GM12878 (cell line): Measurements from ENCODE around the gene FOXK2. TPM values are rescaled to one million over a fixed set of nuclear protein-coding genes. Genes with fewer than 3 reads are reported as not detected.

Source experiments
- ATAC-seq: fragments of 200-7000 bp; cut with Tn5 transposase; 3 replicates; pipeline ENCODE4 v1.9.1; 2020; ENCODE audit warnings: mild to moderate bottlenecking, moderate library complexity
- BruUV-seq: library from RNA; stranded (reverse); fragments of 400-500 nt; replicated peaks from 2 replicates; lab custom pipeline; 2021; lab: Mats Ljungman, UMichigan
- CTCF ChIA-PET: fragments of 300-600 bp; sonication (Branson Sonifier 250); formaldehyde crosslinking; extraction: SDS; loops from one replicate; lab custom pipeline; 2021; ENCODE audit warnings: inconsistent platforms; lab: Yijun Ruan, JAX
- POLR2A ChIA-PET: fragments of 350-600 bp; formaldehyde crosslinking; extraction: SDS; loops from one replicate; lab custom pipeline; 2021; ENCODE audit warnings: inconsistent platforms; lab: Charles Lee
- RAD21 ChIA-PET: fragments of 300-600 bp; sonication (Branson Sonifier 250); formaldehyde crosslinking; loops from one replicate; lab custom pipeline; 2023; ENCODE audit warnings: antibody characterized with exemption; ENCODE audit not compliant: unreplicated experiment; lab: Charles Lee
- SMC1A ChIA-PET: fragments of 300-600 bp; sonication (Branson Sonifier 250); formaldehyde crosslinking; loops from one replicate; lab custom pipeline; 2023; ENCODE audit not compliant: unreplicated experiment, uncharacterized antibody; lab: Charles Lee
- DNase-seq: peaks from one replicate; pipeline ENCODE4 v3.0.0-alpha.2; 2011; ENCODE audit warnings: low read depth, low spot score
- FAIRE-seq: peaks from 3 replicates; lab custom pipeline; 2011; peaks lifted over from hg19 to GRCh38; lab: Jason Lieb, UNC
- H2AFZ ChIP-seq: 2 replicates; pipeline ENCODE4 v1.6.0; 2011; ENCODE audit warnings: low read depth, low read length, control low read depth; ENCODE audit not compliant: control insufficient read depth
- H3K27ac ChIP-seq: 2 replicates; pipeline ENCODE4 v1.5.1; 2011; ENCODE audit warnings: control low read depth; ENCODE audit not compliant: control insufficient read depth, insufficient read depth
- H3K27me3 ChIP-seq, 2 experiments: replicated peaks in 1 of 2; 2 replicates each; pipeline versions ENCODE4 v1.6.0 to v1.6.1; 2011; ENCODE audit warnings: low read length in 1 of 2; ENCODE audit not compliant: control insufficient read depth in 2 of 2, insufficient read depth in 2 of 2
- H3K36me3 ChIP-seq, 2 experiments: 2 replicates each; pipeline ENCODE4 v1.5.1; 2011; ENCODE audit warnings: low read length in 1 of 2; ENCODE audit not compliant: control insufficient read depth in 2 of 2, insufficient read depth in 2 of 2
- H3K4me1 ChIP-seq: 2 replicates; pipeline ENCODE4 v1.6.1; 2011; ENCODE audit warnings: mild to moderate bottlenecking, low read length, moderate library complexity, mixed read lengths; ENCODE audit not compliant: control insufficient read depth, insufficient read depth
- H3K4me2 ChIP-seq: 2 replicates; pipeline ENCODE4 v1.6.0; 2011; ENCODE audit warnings: control low read depth; ENCODE audit not compliant: control insufficient read depth, insufficient read depth
- H3K4me3 ChIP-seq: fragments of 200-600 bp; sonication (generic); 2 replicates; pipeline ENCODE4 v1.5.1; 2016
- H3K79me2 ChIP-seq: 2 replicates; pipeline ENCODE4 v1.6.0; 2011; ENCODE audit warnings: low read length; ENCODE audit not compliant: control insufficient read depth, insufficient read depth
- H3K9ac ChIP-seq: 2 replicates; pipeline ENCODE4 v1.8.0; 2011; ENCODE audit warnings: low read length, control low read depth, mixed read lengths; ENCODE audit not compliant: control insufficient read depth, insufficient read depth
- H3K9me3 ChIP-seq: replicated peaks from 3 replicates; pipeline ENCODE4 v1.5.1; 2011; ENCODE audit warnings: mild to moderate bottlenecking, low read length; ENCODE audit not compliant: control insufficient read depth, insufficient read depth
- H4K20me1 ChIP-seq: 2 replicates; pipeline ENCODE4 v1.6.0; 2011; ENCODE audit not compliant: control insufficient read depth, insufficient read depth
- BCL11A ChIP-seq: IDR thresholded peaks from 2 replicates; pipeline ENCODE4 v1.6.1; 2011; ENCODE audit warnings: low read depth, low read length
- CEBPZ ChIP-seq: fragments of 150-350 bp; IDR thresholded peaks from 2 replicates; pipeline ENCODE4 v1.6.1; 2016; ENCODE audit warnings: low read depth, low read length
- MEF2B ChIP-seq: fragments of 450-650 bp; IDR thresholded peaks from 2 replicates; pipeline ENCODE4 v1.6.1; 2018; ENCODE audit warnings: mild to moderate bottlenecking, moderate library complexity; ENCODE audit not compliant: partially characterized antibody, poor library complexity, severe bottlenecking
- WGBS: methylation state at CpG from one replicate; pipeline ENCODE4 v1.1.6; 2016; ENCODE audit warnings: low lambda C conversion rate; ENCODE audit not compliant: insufficient replicate concordance, insufficient coverage; ENCODE audit errors: missing lambda C conversion rate; 5-methylcytosine and 5-hydroxymethylcytosine counted together
- in situ Hi-C: fragments of 300-500 bp; cut with MboI; formaldehyde crosslinking; loops from 9 replicates; pipeline ENCODE4 v1.14.3; 2018; ENCODE audit warnings: mixed read lengths
- intact Hi-C: fragments of 100-400 bp; cut with micrococcal nuclease; formaldehyde crosslinking; loops from one replicate; pipeline ENCODE4 v1.14.2; 2022; ENCODE audit not compliant: unreplicated experiment
- polyA plus RNA-seq, 11 experiments: library from polyadenylated mRNA; depleted of rRNA in 4 of 11; unstranded in 6 of 11; stranded (reverse) in 5 of 11; fragments of >200 nt; fragmentation: Nextera tagmentation in 4 of 11; fragmentation: Illumina TruSeq in 1 of 11; extraction: Ambion mirVana in 4 of 11; extraction: Trizol in 1 of 11; gene quantifications; 1 replicate in 1 of 11; 2 replicates in 10 of 11; pipeline versions ENCODE4 v1.2.1 to v1.2.3, GENCODE V29; 2011 to 2016; ENCODE audit warnings: inconsistent platforms in 2 of 11, missing spikeins in 2 of 11, low read depth in 1 of 11
- total RNA-seq, 4 experiments: library from RNA; depleted of rRNA in 3 of 4; stranded (reverse); fragments of >200 nt in 3 of 4; fragmentation: Illumina TruSeq in 1 of 4; extraction: Trizol in 1 of 4; gene quantifications; 2 replicates each; pipeline versions ENCODE4 v1.2.1 to v1.2.3, GENCODE V29; 2013 to 2021

FOXK2 gene
- total and polyA plus RNA-seq, 10 of the 15 experiments (the other 5 are each of a cell fraction or from before 2014, with no cell fraction given), result 2.4 to 56.8 (median 34.4) TPM

- ChIA-PET CTCF (no interaction called here), POLR2A (interaction anchor here (0.6 kb wide), 1 partner anchor 80 kb away, joined by 4 read pairs; no protein-coding TSS in a partner anchor), RAD21 (no interaction called here), SMC1A (no interaction called here)
- Histone ChIP-seq H4K20me1 (no peaks in the 10 kb centered on the region), H3K36me3 (no peaks in the 10 kb centered on the region), H3K9me3 (no peaks in the 10 kb centered on the region), H3K79me2 (no peaks in the 10 kb centered on the region), H3K27me3 (no peaks in the 10 kb centered on the region), H2AFZ (no peak overlapping the region), H3K4me1 (no peaks in the 10 kb centered on the region), H3K4me2 (no peak overlapping the region), H3K9ac (no peak overlapping the region), H3K4me3 (no peak overlapping the region), H3K27ac (no peak overlapping the region)
- no TSS peak for BruUV-seq
- intact Hi-C loops (no loop called here), in situ Hi-C loops (loop anchor here (10.0 kb wide), 1 partner anchor 91 kb away; no protein-coding TSS in a partner anchor)
- no peak for TF ChIP-seq MEF2B
- TF ChIP-seq BCL11A, result no peak
- no peak for TF ChIP-seq CEBPZ
- ATAC-seq (no peak), FAIRE-seq (no peak), DNase-seq (no peak)
- 61% methylated on average over 30 of the region's 30 CpGs for WGBS
These were observed 134.4 kb downstream of the FOXK2 start for GRCh38 chr17:82653651-82654528.

Other genes starting within 250 kb of the FOXK2 start
Only the 7 nearest of the 14 such genes appear.
- gene TEX19, start 160.5 kb upstream of the FOXK2 start, total RNA-seq (2014; rRNA removed), result 0.11 TPM in 1 of 2 replicates, not detected in the other
- gene TEX19, start 160.5 kb upstream of the FOXK2 start, total RNA-seq (2014; rRNA removed; fragmentation: Illumina TruSeq; extraction: Trizol), result 0.14 and 0.22 TPM in 2 replicates
- gene TEX19, start 160.5 kb upstream of the FOXK2 start, total RNA-seq (2021), result 0.19 TPM in 1 of 2 replicates, not detected in the other
- 0.26 and 0.27 TPM in 2 replicates for gene TEX19, start 160.5 kb upstream of the FOXK2 start, polyA plus RNA-seq (2011; rRNA removed)
- gene TEX19, start 160.5 kb upstream of the FOXK2 start, polyA plus RNA-seq (2014; fragmentation: Illumina TruSeq; extraction: Trizol), result 0.09 TPM in 1 of 2 replicates, not detected in the other
- under 1 TPM in 1 of 2 experiments, not detected in 1; 0.03 TPM for gene TEX19, start 160.5 kb upstream of the FOXK2 start, polyA plus RNA-seq (2014; fragmentation: Nextera tagmentation; extraction: Ambion mirVana)
- gene TEX19, start 160.5 kb upstream of the FOXK2 start, polyA plus RNA-seq (2014; rRNA removed), result 0.05 and 0.32 TPM in 2 replicates
- gene TEX19, start 160.5 kb upstream of the FOXK2 start, polyA plus RNA-seq (2016; fragmentation: Nextera tagmentation; extraction: Ambion mirVana), result under 1 TPM in 1 of 2 experiments, not detected in 1; 0.13 TPM
- 0.11 TPM in 1 of 2 replicates, not detected in the other for gene UTS2R, start 148.0 kb upstream of the FOXK2 start, total RNA-seq (2014; rRNA removed)
- gene UTS2R, start 148.0 kb upstream of the FOXK2 start, total RNA-seq (2014; rRNA removed; fragmentation: Illumina TruSeq; extraction: Trizol), result not detected in 2 replicates
- 0.36 and 1.1 TPM in 2 replicates for gene UTS2R, start 148.0 kb upstream of the FOXK2 start, total RNA-seq (2021)
- 0.04 TPM in 1 of 2 replicates, not detected in the other for gene UTS2R, start 148.0 kb upstream of the FOXK2 start, polyA plus RNA-seq (2011; rRNA removed)
- gene UTS2R, start 148.0 kb upstream of the FOXK2 start, polyA plus RNA-seq (2014; fragmentation: Illumina TruSeq; extraction: Trizol), result not detected in 2 replicates
- gene UTS2R, start 148.0 kb upstream of the FOXK2 start, polyA plus RNA-seq (2014; fragmentation: Nextera tagmentation; extraction: Ambion mirVana), result not detected
- gene UTS2R, start 148.0 kb upstream of the FOXK2 start, polyA plus RNA-seq (2014; rRNA removed), result 0.12 and 0.30 TPM in 2 replicates
- not detected for gene UTS2R, start 148.0 kb upstream of the FOXK2 start, polyA plus RNA-seq (2016; fragmentation: Nextera tagmentation; extraction: Ambion mirVana)
- 10.8 and 12.7 TPM in 2 replicates for gene HEXD, start 101.4 kb upstream of the FOXK2 start, total RNA-seq (2014; rRNA removed)
- gene HEXD, start 101.4 kb upstream of the FOXK2 start, total RNA-seq (2014; rRNA removed; fragmentation: Illumina TruSeq; extraction: Trizol), result 5.8 and 6.4 TPM in 2 replicates
- gene HEXD, start 101.4 kb upstream of the FOXK2 start, total RNA-seq (2021), result 15.9 and 16.4 TPM in 2 replicates
- gene HEXD, start 101.4 kb upstream of the FOXK2 start, polyA plus RNA-seq (2011; rRNA removed), result 5.1 and 7.6 TPM in 2 replicates
- gene HEXD, start 101.4 kb upstream of the FOXK2 start, polyA plus RNA-seq (2014; fragmentation: Illumina TruSeq; extraction: Trizol), result 5.0 and 6.3 TPM in 2 replicates
- 1 to 10 TPM; 1.6 to 1.9 TPM for gene HEXD, start 101.4 kb upstream of the FOXK2 start, polyA plus RNA-seq (2014; fragmentation: Nextera tagmentation; extraction: Ambion mirVana)
- gene HEXD, start 101.4 kb upstream of the FOXK2 start, polyA plus RNA-seq (2014; rRNA removed), result 21.9 and 24.2 TPM in 2 replicates
- gene HEXD, start 101.4 kb upstream of the FOXK2 start, polyA plus RNA-seq (2016; fragmentation: Nextera tagmentation; extraction: Ambion mirVana), result 1 to 10 TPM; 4.9 to 8.7 TPM
- 21.0 TPM in 2 replicates for gene OGFOD3, start 101.1 kb upstream of the FOXK2 start, total RNA-seq (2014; rRNA removed)
- gene OGFOD3, start 101.1 kb upstream of the FOXK2 start, total RNA-seq (2014; rRNA removed; fragmentation: Illumina TruSeq; extraction: Trizol), result 10.3 and 11.6 TPM in 2 replicates
- gene OGFOD3, start 101.1 kb upstream of the FOXK2 start, total RNA-seq (2021), result 25.8 and 29.6 TPM in 2 replicates
- gene OGFOD3, start 101.1 kb upstream of the FOXK2 start, polyA plus RNA-seq (2011; rRNA removed), result 10.8 and 16.9 TPM in 2 replicates
- gene OGFOD3, start 101.1 kb upstream of the FOXK2 start, polyA plus RNA-seq (2014; fragmentation: Illumina TruSeq; extraction: Trizol), result 4.2 and 10.2 TPM in 2 replicates
- gene OGFOD3, start 101.1 kb upstream of the FOXK2 start, polyA plus RNA-seq (2014; fragmentation: Nextera tagmentation; extraction: Ambion mirVana), result 1 to 10 TPM in 1 of 2 experiments, under 1 TPM in 1; 0.48 to 2.4 TPM
- 19.6 and 23.7 TPM in 2 replicates for gene OGFOD3, start 101.1 kb upstream of the FOXK2 start, polyA plus RNA-seq (2014; rRNA removed)
- 10 to 100 TPM; 25.9 to 28.4 TPM for gene OGFOD3, start 101.1 kb upstream of the FOXK2 start, polyA plus RNA-seq (2016; fragmentation: Nextera tagmentation; extraction: Ambion mirVana)
- 119 and 141 TPM in 2 replicates for gene CYBC1, start 69.0 kb upstream of the FOXK2 start, total RNA-seq (2014; rRNA removed)
- 93.1 and 97.9 TPM in 2 replicates for gene CYBC1, start 69.0 kb upstream of the FOXK2 start, total RNA-seq (2014; rRNA removed; fragmentation: Illumina TruSeq; extraction: Trizol)
- gene CYBC1, start 69.0 kb upstream of the FOXK2 start, total RNA-seq (2021), result 156 and 159 TPM in 2 replicates
- gene CYBC1, start 69.0 kb upstream of the FOXK2 start, polyA plus RNA-seq (2011; rRNA removed), result 101 and 125 TPM in 2 replicates
- 81.7 and 120 TPM in 2 replicates for gene CYBC1, start 69.0 kb upstream of the FOXK2 start, polyA plus RNA-seq (2014; fragmentation: Illumina TruSeq; extraction: Trizol)
- gene CYBC1, start 69.0 kb upstream of the FOXK2 start, polyA plus RNA-seq (2014; fragmentation: Nextera tagmentation; extraction: Ambion mirVana), result 1 to 10 TPM; 4.2 to 8.5 TPM
- 162 and 194 TPM in 2 replicates for gene CYBC1, start 69.0 kb upstream of the FOXK2 start, polyA plus RNA-seq (2014; rRNA removed)
- 100 to 1,000 TPM; 150 to 157 TPM for gene CYBC1, start 69.0 kb upstream of the FOXK2 start, polyA plus RNA-seq (2016; fragmentation: Nextera tagmentation; extraction: Ambion mirVana)
- gene NARF, start 61.0 kb upstream of the FOXK2 start, total RNA-seq (2014; rRNA removed), result 35.5 and 44.1 TPM in 2 replicates
- 29.2 and 29.4 TPM in 2 replicates for gene NARF, start 61.0 kb upstream of the FOXK2 start, total RNA-seq (2014; rRNA removed; fragmentation: Illumina TruSeq; extraction: Trizol)
- gene NARF, start 61.0 kb upstream of the FOXK2 start, total RNA-seq (2021), result 65.3 and 65.8 TPM in 2 replicates
- gene NARF, start 61.0 kb upstream of the FOXK2 start, polyA plus RNA-seq (2011; rRNA removed), result 120 and 138 TPM in 2 replicates
- 22.4 and 42.7 TPM in 2 replicates for gene NARF, start 61.0 kb upstream of the FOXK2 start, polyA plus RNA-seq (2014; fragmentation: Illumina TruSeq; extraction: Trizol)
- 10 to 100 TPM; 16.7 to 27.4 TPM for gene NARF, start 61.0 kb upstream of the FOXK2 start, polyA plus RNA-seq (2014; fragmentation: Nextera tagmentation; extraction: Ambion mirVana)
- gene NARF, start 61.0 kb upstream of the FOXK2 start, polyA plus RNA-seq (2014; rRNA removed), result 50.9 and 56.1 TPM in 2 replicates
- 100 to 1,000 TPM; 115 to 126 TPM for gene NARF, start 61.0 kb upstream of the FOXK2 start, polyA plus RNA-seq (2016; fragmentation: Nextera tagmentation; extraction: Ambion mirVana)
- 27.6 and 35.7 TPM in 2 replicates for gene WDR45B, start 128.7 kb downstream of the FOXK2 start, total RNA-seq (2014; rRNA removed)
- 20.1 and 22.7 TPM in 2 replicates for gene WDR45B, start 128.7 kb downstream of the FOXK2 start, total RNA-seq (2014; rRNA removed; fragmentation: Illumina TruSeq; extraction: Trizol)
- 26.5 and 26.7 TPM in 2 replicates for gene WDR45B, start 128.7 kb downstream of the FOXK2 start, total RNA-seq (2021)
- gene WDR45B, start 128.7 kb downstream of the FOXK2 start, polyA plus RNA-seq (2011; rRNA removed), result 66.9 and 73.7 TPM in 2 replicates
- gene WDR45B, start 128.7 kb downstream of the FOXK2 start, polyA plus RNA-seq (2014; fragmentation: Illumina TruSeq; extraction: Trizol), result 20.7 and 24.4 TPM in 2 replicates
- 1 to 10 TPM; 1.0 to 2.5 TPM for gene WDR45B, start 128.7 kb downstream of the FOXK2 start, polyA plus RNA-seq (2014; fragmentation: Nextera tagmentation; extraction: Ambion mirVana)
- gene WDR45B, start 128.7 kb downstream of the FOXK2 start, polyA plus RNA-seq (2014; rRNA removed), result 34.4 and 37.1 TPM in 2 replicates
- 10 to 100 TPM; 26.7 to 31.2 TPM for gene WDR45B, start 128.7 kb downstream of the FOXK2 start, polyA plus RNA-seq (2016; fragmentation: Nextera tagmentation; extraction: Ambion mirVana)